Activated T-cell treated with anti-CD3 and anti-CD28 coated beads, Interleukin-2, amount 50 U/mL, for 24 hours (primary cell): ENCODE measurements around the gene ALOX5AP.
A peak's percentile ranks its signal among the peaks of the same experiment; 100 is the strongest.
"Not testable (repeated sequence)": the region's sequence is repeated elsewhere in the genome, so short reads cannot be mapped to it uniquely, and the experiment has no call there.

Experiments used
- DNase-seq: peaks from one replicate; pipeline ENCODE4 v3.0.0-alpha.2; 2020
- H3K27ac Mint-ChIP-seq: 2 replicates; pipeline ENCODE4 v1.8.0; 2020; ENCODE audit warnings: mild to moderate bottlenecking, mixed read lengths
- H3K27me3 Mint-ChIP-seq: 2 replicates; pipeline ENCODE4 v1.8.0; 2020; ENCODE audit warnings: mixed read lengths
- H3K36me3 Mint-ChIP-seq: 2 replicates; pipeline ENCODE4 v1.8.0; 2020; ENCODE audit warnings: low read depth, mixed read lengths
- H3K4me1 Mint-ChIP-seq: 2 replicates; pipeline ENCODE4 v1.8.0; 2020; ENCODE audit warnings: low read depth, mixed read lengths
- H3K4me3 Mint-ChIP-seq: 2 replicates; pipeline ENCODE4 v1.8.0; 2020; ENCODE audit warnings: mild to moderate bottlenecking, moderate library complexity, mixed read lengths
- H3K9me3 Mint-ChIP-seq: 2 replicates; pipeline ENCODE4 v1.8.0; 2020; ENCODE audit warnings: mixed read lengths

The ALOX5AP gene

DNA sequence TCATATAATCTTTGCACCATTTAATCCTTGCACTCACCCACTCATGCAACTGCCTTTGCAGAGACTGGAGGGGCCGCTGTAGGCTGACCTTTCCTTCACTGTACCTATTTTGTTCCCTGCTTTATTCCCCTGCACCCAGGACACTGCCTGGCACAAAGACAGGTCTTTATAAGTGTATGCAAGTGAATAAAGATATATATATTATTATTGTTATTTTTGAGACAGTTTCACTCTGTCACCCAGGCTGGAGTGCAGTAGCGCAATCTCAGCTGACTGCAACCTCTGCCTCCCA, 3.8 kb downstream of the ALOX5AP start:
- H3K4me1 Mint-ChIP-seq, result peaks cover 87% of the 10 kb centered on the region
- no peaks in the 10 kb centered on the region for H3K9me3 Mint-ChIP-seq
- H3K27ac Mint-ChIP-seq, result peak overlapping the region; percentile 92
- H3K4me3 Mint-ChIP-seq, result no peak overlapping the region
- no peaks in the 10 kb centered on the region for H3K27me3 Mint-ChIP-seq
- H3K36me3 Mint-ChIP-seq, result peaks cover 1% of the 10 kb centered on the region
- DNase-seq, result no peak

DNA sequence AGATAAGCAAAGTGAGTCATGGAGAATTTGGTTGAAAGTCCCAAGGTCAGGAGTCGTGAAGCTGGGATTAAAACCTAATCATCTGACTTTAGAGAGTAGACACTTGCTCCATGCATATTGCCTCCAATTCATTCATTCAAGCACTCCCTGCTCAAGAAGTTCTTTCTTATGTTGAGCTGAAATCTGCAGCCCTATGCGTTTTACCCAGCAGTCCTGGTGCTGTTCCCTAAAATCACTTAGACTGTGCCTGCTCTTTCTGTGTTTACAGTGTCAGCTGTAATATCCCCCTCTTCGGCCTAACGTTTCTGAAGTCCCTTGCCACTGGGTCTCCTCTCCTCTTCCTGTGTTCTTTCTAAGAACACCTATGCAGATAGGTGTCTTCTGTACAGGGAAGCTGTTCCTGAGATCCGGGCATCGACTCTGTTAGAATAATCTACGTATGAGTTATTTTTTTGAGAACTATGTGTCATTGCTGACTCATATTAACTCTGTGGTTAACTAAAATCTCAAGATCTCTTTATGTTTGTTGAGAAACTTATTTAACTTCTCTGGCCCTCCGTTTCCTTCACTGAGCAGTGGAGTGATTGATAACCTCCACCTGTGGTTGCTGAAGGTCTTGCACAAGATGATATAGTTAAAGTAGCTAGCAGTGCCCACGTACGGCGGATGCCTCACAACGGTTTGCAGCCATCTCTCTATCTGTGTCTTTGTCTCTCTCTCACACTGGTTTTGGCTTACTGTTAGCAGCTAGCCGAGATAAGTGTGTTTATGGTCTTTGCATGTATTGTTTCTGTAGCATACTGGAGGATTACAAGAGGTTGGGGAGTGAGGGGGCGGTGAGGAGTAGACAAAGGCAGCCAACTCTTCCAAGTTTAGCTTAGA, 4.7 kb downstream of the ALOX5AP start:
- peak overlapping the region; percentile 67 for H3K4me3 Mint-ChIP-seq

DNA sequence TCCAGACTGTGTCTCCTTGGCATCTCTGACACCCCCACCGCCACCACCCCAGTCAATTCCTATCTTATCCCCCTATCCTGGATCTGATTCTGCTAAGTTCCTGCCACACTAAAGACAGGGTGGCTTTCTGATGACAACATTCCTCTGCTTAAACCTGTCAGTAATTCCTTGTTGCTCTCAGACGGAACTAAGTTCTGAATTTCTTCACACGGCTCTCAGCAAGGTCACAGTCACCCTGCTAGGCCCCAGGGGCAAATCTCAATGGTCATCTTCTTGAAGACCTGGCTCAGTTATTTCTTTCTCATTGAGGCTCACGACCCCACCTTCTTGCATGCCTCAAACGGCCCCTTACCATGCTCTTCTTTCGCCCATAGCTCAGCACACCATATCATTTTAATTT, 7.6 kb downstream of the ALOX5AP start:
- no peak for DNase-seq
- peaks cover 16% of the 10 kb centered on the region for H3K36me3 Mint-ChIP-seq
- H3K4me1 Mint-ChIP-seq, result peaks cover 74% of the 10 kb centered on the region
- H3K27me3 Mint-ChIP-seq, result no peaks in the 10 kb centered on the region
- no peak overlapping the region for H3K4me3 Mint-ChIP-seq
- no peak overlapping the region for H3K27ac Mint-ChIP-seq
- no peaks in the 10 kb centered on the region for H3K9me3 Mint-ChIP-seq

More for the DNA sequence above, 4.7 kb downstream of the ALOX5AP start:
- H3K27ac Mint-ChIP-seq, result peak overlapping the region; percentile 92
- peaks cover 87% of the 10 kb centered on the region for H3K4me1 Mint-ChIP-seq
- H3K36me3 Mint-ChIP-seq, result peaks cover 1% of the 10 kb centered on the region
- H3K9me3 Mint-ChIP-seq, result no peaks in the 10 kb centered on the region
- DNase-seq, result peak; percentile 70
- no peaks in the 10 kb centered on the region for H3K27me3 Mint-ChIP-seq

DNA sequence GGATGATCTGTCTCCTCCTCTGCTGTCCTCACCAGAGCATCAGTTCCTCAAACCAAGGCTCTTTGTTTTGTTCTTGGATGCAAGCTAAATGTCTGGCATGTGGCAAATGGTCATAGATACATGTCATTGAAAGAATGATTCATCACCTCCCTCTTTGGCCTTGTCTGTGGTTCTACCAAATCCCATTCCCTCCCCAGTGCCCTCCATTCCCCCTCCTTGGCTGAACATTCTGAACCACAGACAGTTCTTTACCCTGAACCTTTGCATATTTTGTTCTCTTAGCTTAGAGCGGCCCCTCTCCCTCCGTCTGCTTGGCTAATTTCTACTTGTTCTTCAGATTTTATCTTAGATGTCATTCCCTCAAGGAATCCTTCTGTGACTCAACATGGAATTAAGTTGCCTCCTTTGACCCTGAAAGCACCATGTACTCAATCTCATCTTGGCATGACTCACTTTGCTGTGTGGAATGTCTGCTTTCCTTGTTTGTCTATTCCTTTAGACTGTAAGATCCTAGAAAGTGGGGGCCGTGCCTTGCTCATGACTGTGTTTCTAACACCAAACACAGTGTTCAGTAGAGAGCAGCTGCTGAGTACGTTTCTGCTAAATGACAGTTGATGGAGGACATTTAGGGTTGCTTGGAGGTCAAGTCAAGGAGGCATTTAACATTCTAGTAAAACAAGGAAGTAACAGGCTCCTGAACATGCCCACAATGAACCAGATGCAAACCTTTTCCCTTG, 8.1 kb downstream of the ALOX5AP start:
- no peak overlapping the region for H3K4me3 Mint-ChIP-seq
- no peak for DNase-seq
- H3K4me1 Mint-ChIP-seq, result peaks cover 68% of the 10 kb centered on the region
- H3K27ac Mint-ChIP-seq, result peak overlapping the region; percentile 86
- H3K9me3 Mint-ChIP-seq, result no peaks in the 10 kb centered on the region
- peaks cover 18% of the 10 kb centered on the region for H3K36me3 Mint-ChIP-seq
- no peaks in the 10 kb centered on the region for H3K27me3 Mint-ChIP-seq

DNA sequence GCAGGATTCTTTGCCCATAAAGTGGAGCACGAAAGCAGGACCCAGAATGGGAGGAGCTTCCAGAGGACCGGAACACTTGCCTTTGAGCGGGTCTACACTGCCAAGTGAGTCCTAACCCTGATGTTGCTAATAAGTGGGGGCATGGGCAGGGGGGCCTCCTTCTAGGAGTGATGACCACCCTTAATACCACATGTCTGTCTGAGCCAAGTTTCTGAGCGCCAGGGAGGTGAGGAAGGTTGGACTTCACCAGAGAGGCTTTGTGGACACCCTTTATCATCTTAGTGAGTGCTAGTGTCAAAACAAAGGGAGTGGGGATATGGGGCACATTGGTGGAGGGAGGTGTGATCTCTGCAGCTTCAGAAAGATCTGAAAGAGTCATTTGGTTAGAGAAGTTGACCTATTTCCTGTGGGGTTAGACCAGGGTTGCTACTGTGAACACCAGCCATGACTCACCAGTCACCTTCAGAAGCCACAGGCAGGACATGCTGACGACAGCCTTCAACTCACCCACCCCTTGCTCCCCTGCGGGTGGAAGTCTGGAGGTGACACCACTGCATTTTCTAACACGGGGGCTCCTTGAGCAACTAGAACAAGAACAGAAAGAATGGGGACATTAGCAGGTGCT, 8.8 kb downstream of the ALOX5AP start:
- Mint-ChIP-seq H3K27me3 (no peaks in the 10 kb centered on the region), H3K9me3 (no peaks in the 10 kb centered on the region), H3K36me3 (peaks cover 24% of the 10 kb centered on the region), H3K4me1 (peaks cover 68% of the 10 kb centered on the region), H3K4me3 (peak overlapping the region; percentile 28), H3K27ac (peak overlapping the region; percentile 86)
- DNase-seq, result peak; percentile 78

DNA sequence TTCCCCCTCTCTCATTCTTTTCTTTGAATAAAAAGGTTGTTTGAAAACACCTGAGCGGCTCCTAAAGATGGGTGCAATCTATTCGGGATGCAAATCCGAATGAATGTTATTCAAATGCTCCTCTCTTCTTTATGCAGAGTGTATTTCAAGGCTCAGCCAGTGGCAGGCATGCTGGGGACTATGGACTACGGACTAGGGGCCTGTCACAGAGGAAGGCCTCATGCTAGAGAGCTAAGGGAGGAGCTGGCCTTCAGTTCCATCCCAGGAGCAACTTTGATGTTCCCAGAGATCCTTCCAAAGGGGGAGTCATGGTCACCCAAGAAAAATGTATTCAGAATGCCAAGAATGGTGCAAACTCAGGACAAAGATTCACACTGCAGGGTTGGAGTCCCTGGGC, 9.3 kb downstream of the ALOX5AP start:
- H3K36me3 Mint-ChIP-seq, result peaks cover 26% of the 10 kb centered on the region
- H3K4me3 Mint-ChIP-seq, result peak overlapping the region; percentile 28
- no peaks in the 10 kb centered on the region for H3K9me3 Mint-ChIP-seq
- peaks cover 64% of the 10 kb centered on the region for H3K4me1 Mint-ChIP-seq
- H3K27me3 Mint-ChIP-seq, result no peaks in the 10 kb centered on the region
- DNase-seq, result no peak
- H3K27ac Mint-ChIP-seq, result peak overlapping the region; percentile 86

DNA sequence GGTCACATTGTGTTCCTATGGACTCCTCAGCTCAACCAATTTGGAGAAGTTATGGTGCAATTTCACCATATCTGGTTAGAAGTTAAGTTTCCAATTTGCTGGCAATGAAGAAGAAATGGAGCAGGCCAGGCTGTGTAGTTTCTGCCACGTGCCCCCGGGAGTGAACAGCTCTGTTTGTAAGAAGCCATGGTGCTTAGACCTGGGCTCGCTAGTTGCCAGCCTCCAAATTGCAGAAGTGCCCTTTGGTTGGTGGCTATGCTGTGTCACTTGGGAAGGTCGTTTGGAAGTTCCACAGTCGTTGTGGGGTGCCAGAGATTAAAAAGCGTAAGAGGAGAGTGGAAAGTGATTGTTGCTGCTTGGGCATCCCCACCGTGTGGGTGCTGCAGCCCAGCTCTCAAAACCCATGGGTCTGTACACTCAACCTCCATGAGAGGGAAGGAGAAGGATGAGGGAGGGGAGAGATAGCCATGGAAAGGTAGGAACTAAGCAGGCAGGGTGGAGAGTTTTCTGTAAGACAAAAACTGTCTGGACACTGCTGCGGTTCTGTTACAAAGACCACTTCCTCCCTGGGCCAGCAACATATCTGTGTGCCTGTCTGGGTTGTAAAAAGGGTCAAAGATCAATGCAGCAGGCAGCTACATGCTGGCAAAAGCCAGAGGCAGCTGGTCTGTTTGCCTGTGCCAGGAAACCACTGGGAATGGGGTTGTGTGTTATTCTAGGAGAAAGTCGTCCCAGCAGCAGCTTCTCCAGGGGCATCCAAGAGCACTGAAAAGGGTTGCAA, 10.8 kb downstream of the ALOX5AP start:
- no peak overlapping the region for H3K4me3 Mint-ChIP-seq
- peaks cover 55% of the 10 kb centered on the region for H3K4me1 Mint-ChIP-seq
- H3K27ac Mint-ChIP-seq, result no peak overlapping the region

DNA sequence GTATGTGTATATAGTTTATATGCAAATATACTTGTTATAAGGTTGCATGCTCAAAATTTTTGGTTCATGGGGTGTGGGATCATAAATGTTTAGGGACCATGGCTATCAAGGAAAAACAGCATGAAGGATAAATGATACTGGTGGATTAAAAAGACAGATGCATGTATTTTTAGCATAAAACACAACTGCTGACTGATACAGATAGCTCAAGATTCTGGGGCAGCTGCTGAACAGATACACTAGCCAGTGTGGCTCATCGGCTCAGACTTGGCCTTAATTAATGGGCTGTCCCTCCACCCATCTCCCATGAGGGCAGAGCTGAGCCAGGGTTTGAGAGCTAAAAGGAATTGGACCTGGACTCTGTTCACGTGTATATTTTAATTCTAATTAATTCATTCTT, 11.4 kb downstream of the ALOX5AP start:
- H3K36me3 Mint-ChIP-seq, result peaks cover 45% of the 10 kb centered on the region
- H3K9me3 Mint-ChIP-seq, result no peaks in the 10 kb centered on the region
- H3K4me3 Mint-ChIP-seq, result no peak overlapping the region
- H3K27ac Mint-ChIP-seq, result no peak overlapping the region
- no peak for DNase-seq
- H3K4me1 Mint-ChIP-seq, result peaks cover 60% of the 10 kb centered on the region
- H3K27me3 Mint-ChIP-seq, result no peaks in the 10 kb centered on the region

More for the DNA sequence above, 10.8 kb downstream of the ALOX5AP start:
- H3K36me3 Mint-ChIP-seq, result peaks cover 40% of the 10 kb centered on the region
- no peaks in the 10 kb centered on the region for H3K9me3 Mint-ChIP-seq
- DNase-seq, result no peak
- H3K27me3 Mint-ChIP-seq, result no peaks in the 10 kb centered on the region

DNA sequence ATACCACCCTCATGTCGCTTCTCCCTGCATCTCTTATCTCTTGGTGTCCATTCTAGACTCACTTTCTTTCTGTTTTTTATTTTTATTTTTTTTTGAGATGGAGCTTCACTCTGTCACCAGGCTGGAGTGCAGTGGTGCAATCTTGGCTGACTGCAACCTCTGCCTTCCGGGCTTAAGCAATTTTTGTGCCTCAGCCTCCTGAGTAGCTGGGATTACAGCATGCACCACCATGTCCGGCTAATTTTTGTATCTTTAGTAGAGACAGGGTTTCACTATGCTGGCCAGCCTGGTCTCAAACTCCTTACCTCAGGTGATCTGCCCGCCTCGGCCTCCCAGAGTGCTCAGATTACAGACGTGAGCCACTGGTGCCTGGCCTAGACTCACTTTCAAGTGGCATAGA, 12.5 kb downstream of the ALOX5AP start:
- DNase-seq, H3K27ac Mint-ChIP-seq, H3K4me3 Mint-ChIP-seq, H3K27me3 Mint-ChIP-seq, H3K9me3 Mint-ChIP-seq: not testable (repeated sequence)
- H3K36me3 Mint-ChIP-seq, result peaks cover 52% of the 10 kb centered on the region
- H3K4me1 Mint-ChIP-seq, result peaks cover 62% of the 10 kb centered on the region

DNA sequence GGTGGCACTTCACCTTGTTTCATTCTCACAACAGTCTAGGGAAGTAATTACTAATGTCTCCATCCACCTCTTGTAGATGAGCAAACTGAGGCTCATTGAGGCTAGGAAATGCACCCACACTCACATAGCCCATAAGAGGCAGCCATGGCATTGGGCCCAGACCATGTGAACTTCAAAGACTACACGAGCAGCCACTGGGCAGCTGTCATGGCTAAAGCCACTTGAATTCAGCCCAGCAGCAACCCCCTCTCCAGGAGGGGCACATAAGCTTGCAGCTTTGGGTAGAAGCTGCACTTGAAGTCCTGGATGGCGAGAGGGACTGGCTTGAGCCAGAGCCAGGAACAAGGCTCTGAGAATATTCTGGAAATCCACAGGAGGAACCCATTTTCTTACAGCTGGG, 13.4 kb downstream of the ALOX5AP start:
- Mint-ChIP-seq H3K4me1 (peaks cover 61% of the 10 kb centered on the region), H3K9me3 (no peaks in the 10 kb centered on the region), H3K27ac (no peak overlapping the region), H3K4me3 (no peak overlapping the region), H3K36me3 (peaks cover 55% of the 10 kb centered on the region), H3K27me3 (no peaks in the 10 kb centered on the region)
- no peak for DNase-seq

DNA sequence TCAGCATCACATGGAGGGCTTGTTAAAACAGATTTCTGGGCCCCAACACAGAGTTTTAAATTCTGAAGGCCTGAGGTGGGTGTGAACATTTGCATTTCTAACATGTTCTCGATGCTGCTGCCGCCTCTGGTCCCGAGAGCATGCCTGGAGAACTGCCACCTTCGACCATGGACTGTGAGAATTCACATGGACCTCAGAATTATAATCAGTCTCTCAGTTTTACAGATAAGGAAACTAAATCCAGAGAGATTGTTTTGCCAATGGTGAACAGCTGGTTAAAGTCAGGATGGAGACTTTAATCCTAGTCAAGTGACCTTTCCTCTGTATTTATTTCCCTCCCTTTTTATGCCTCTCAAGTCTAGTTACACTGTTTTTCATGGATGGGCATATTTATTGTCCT, 14.7 kb downstream of the ALOX5AP start:
- peaks cover 57% of the 10 kb centered on the region for H3K36me3 Mint-ChIP-seq
- no peak overlapping the region for H3K4me3 Mint-ChIP-seq
- no peak overlapping the region for H3K27ac Mint-ChIP-seq
- H3K4me1 Mint-ChIP-seq, result peaks cover 48% of the 10 kb centered on the region
- H3K27me3 Mint-ChIP-seq, result no peaks in the 10 kb centered on the region
- H3K9me3 Mint-ChIP-seq, result no peaks in the 10 kb centered on the region
- no peak for DNase-seq

DNA sequence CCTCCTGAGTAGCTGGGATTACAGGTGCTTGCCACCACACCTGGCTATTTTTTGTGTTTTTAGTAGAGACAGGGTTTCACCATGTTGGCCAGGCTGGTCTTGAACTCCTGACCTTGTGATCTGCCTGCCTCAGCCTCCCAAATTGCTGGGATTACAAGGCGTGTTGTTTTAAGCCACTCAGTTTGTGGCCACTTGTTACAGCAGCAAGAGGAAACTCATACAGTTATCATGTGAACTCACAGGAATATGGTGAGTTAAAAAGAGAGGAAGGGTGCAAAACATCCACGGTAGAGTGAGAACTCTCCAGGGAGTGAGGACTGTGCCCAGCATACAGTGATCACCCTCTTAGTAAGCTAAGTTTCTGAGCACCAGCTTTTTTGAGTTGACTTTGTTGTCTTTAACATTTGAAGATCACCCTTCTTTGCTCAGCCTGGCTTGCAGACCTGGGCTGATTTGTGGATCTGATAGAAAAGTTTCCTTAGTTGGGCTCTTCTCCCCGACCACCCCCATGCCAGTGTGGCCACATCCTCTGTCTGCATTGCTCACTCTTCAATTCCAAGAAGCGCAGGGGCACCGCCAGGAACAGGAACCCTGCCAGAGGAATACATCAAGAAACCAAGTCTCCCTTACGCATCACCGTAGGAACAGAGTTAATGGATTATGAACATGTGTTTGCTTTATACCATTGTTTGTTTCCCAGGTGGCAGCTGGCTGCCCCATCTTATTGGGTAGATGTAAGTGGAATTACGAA, 16.0 kb downstream of the ALOX5AP start:
- Mint-ChIP-seq H3K4me1 (peaks cover 35% of the 10 kb centered on the region), H3K27me3 (no peaks in the 10 kb centered on the region), H3K27ac (no peak overlapping the region)

DNA sequence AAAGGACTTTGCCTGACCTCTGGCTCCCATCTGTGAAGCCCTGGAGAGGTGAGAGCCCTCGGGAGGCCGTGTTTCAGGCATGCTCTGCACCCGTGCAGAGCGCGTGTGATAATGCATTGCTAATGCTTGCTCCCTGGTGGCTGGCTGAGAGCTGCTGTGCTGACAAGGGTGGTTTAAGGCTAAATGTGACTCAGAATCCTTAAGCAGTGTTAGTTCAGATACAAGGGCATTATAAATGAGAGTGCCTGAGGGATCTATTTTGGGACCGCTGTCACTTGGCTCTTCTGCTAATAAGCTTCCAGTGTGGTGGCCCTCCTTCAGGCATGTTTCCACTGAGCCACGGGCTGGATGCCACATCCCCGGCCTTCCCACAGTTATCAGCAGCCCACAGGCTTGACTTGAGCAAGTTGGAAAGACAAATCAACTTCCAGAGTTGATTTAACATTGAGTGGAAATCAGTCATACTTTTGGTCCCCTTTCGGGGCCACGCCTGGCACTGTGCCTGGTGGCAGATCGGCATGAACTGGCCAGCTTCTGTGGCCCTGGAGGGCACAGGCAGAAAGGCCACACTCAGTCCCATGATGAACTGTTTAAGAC, 17.0 kb downstream of the ALOX5AP start:
- Mint-ChIP-seq H3K4me3 (no peak overlapping the region), H3K4me1 (peaks cover 33% of the 10 kb centered on the region), H3K36me3 (peaks cover 47% of the 10 kb centered on the region), H3K9me3 (no peaks in the 10 kb centered on the region), H3K27ac (no peak overlapping the region), H3K27me3 (no peaks in the 10 kb centered on the region)
- DNase-seq, result no peak

More for the DNA sequence above, 16.0 kb downstream of the ALOX5AP start:
- Mint-ChIP-seq H3K4me3 (no peak overlapping the region), H3K9me3 (no peaks in the 10 kb centered on the region), H3K36me3 (peaks cover 48% of the 10 kb centered on the region)
- no peak for DNase-seq
